ENCODE measurements around the gene GRK5.

Gene GRK5

DNA sequence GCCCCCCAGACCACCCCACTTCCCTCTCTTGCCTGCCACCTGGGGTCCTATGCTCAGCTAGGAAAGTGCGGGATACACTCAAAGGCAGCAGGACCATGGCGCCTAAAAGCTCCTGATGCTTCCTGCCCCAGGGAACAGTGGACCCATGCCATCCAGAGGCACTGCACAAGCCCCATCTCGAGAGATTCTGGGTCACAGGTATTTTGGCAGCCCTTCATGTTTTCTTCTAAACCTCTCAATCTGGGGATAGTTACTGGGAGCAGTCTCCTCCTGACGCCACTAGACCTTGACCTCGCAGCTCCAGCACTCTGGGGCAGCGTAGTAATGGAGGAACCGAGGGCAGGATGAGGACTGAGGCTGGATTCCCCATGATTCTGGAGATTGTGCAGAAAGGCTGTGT lies 107.1 kb downstream of the GRK5 start:
- DNase-seq (ENCODE audit: low spot score) = no peak
- no peak for TF ChIP-seq CTCF (IDR thresholded peaks at IDR 0.05; ENCODE audit: extremely low read depth, missing control alignments)

- no peak for TF ChIP-seq CTCF (IDR thresholded peaks at IDR 0.05; ENCODE audit: extremely low read depth, missing control alignments)
- DNase-seq (ENCODE audit: low spot score) = peak; percentile 75
Observed at GRCh38 chr10:119315128-119316001, 108.0 kb downstream of the GRK5 start.

GRCh38 chr10:119316002-119316358 lies 108.6 kb downstream of the GRK5 start:
- TF ChIP-seq CTCF (IDR thresholded peaks at IDR 0.05; ENCODE audit: extremely low read depth, missing control alignments) = no peak
- DNase-seq (ENCODE audit: low spot score) = no peak

DNA sequence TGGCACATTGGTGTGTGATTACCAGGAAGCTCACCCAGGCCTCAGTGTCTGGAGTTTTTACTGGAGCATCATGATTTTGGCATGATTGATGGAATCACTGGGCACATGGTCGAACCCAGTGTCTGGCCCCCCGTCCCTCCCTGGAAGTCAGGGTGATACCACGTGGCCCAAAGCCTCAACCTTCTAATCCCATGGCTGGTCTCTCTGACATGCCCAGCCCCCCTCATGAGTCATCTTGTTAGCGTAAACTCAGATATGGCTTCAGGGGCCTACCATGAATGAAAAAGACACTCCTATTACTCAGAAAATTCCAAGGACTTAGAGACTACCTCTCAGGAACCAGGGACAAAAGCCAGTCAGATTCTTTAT lies 109.3 kb downstream of the GRK5 start:
- no peak for DNase-seq (ENCODE audit: low spot score)
- TF ChIP-seq CTCF (IDR thresholded peaks at IDR 0.05; ENCODE audit: extremely low read depth, missing control alignments) = no peak

- no peak for TF ChIP-seq CTCF (IDR thresholded peaks at IDR 0.05; ENCODE audit: extremely low read depth, missing control alignments)
- no peak for DNase-seq (ENCODE audit: low spot score)
Observed at GRCh38 chr10:119318411-119319160, 111.2 kb downstream of the GRK5 start.

DNA sequence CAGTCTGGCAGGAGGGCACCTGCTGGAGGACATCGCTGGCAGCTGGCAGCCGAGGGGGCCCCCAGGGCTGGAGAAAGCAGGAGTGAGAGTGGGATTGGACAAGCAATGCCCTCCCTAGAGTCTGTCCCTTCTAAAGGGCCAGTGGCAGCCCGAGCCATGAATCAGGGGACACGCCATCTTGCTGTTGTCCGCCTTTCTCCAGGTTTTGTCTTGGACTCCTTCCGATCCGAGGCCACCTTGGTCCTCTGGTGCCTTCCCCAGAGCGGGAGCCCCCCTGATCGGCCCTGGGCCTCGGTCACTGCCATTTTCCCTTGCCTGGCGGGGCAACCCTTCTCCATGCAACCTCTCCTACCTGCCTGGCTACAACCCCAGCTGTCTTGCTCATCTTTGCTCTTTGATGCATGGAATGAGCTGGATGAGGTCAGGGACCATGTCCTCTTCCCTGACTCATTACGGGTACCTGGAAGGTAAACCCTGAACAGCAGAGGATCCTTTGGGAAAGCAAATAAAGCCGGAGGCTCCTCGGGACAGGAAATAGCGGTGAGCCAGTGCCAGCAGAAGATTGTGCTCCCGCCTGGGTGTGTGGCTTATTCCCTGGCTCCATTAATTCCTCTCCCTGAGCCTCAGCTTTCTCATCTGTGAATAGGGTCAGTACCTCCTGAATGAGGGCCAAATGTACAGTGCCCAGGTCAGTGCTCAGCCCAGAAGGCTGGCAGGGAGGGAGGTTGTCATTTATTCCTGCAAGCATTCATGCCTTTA lies 112.0 kb downstream of the GRK5 start:
- no peak for DNase-seq (ENCODE audit: low spot score)
- TF ChIP-seq CTCF (IDR thresholded peaks at IDR 0.05; ENCODE audit: extremely low read depth, missing control alignments) = no peak

- TF ChIP-seq CTCF (IDR thresholded peaks at IDR 0.05; ENCODE audit: extremely low read depth, missing control alignments) = no peak
- DNase-seq (ENCODE audit: low spot score) = no peak
Observed at GRCh38 chr10:119319920-119320258, 112.5 kb downstream of the GRK5 start.

Measured in GM20000 (cell line).